IPS-NIHi11 (cell line): ENCODE measurements around the gene TNFRSF11A.

Source experiments
- DNase-seq: peaks from one replicate; pipeline ENCODE4 v3.0.0; 2012; ENCODE audit warnings: mixed read lengths, low spot score

TNFRSF11A gene

GRCh38 chr18:62420151-62420512 lies 95.0 kb downstream of the TNFRSF11A start:
- no peak for DNase-seq

- no peak for DNase-seq
Observed at GRCh38 chr18:62420513-62421209, 95.6 kb downstream of the TNFRSF11A start.

- peak; percentile 77 for DNase-seq
Observed at GRCh38 chr18:62425465-62426190, 100.5 kb downstream of the TNFRSF11A start.

- DNase-seq, result no peak
Observed at GRCh38 chr18:62426191-62426488, 101.0 kb downstream of the TNFRSF11A start.

- DNase-seq, result no peak
Observed at GRCh38 chr18:62432176-62432575, 107.1 kb downstream of the TNFRSF11A start.

- DNase-seq, result no peak
Observed at GRCh38 chr18:62434798-62435197, 109.7 kb downstream of the TNFRSF11A start.

- no peak for DNase-seq
Observed at GRCh38 chr18:62435435-62436031, 110.4 kb downstream of the TNFRSF11A start.

GRCh38 chr18:62436636-62437234 lies 111.6 kb downstream of the TNFRSF11A start:
- no peak for DNase-seq

GRCh38 chr18:62437235-62438017 lies 112.3 kb downstream of the TNFRSF11A start:
- no peak for DNase-seq

- no peak for DNase-seq
Observed at GRCh38 chr18:62438018-62438329, 112.9 kb downstream of the TNFRSF11A start.

GRCh38 chr18:62438402-62438801 lies 113.3 kb downstream of the TNFRSF11A start:
- DNase-seq, result no peak

GRCh38 chr18:62438866-62439265 lies 113.8 kb downstream of the TNFRSF11A start:
- DNase-seq, result no peak
